ENCODE data around the gene ARL15.

DNA sequence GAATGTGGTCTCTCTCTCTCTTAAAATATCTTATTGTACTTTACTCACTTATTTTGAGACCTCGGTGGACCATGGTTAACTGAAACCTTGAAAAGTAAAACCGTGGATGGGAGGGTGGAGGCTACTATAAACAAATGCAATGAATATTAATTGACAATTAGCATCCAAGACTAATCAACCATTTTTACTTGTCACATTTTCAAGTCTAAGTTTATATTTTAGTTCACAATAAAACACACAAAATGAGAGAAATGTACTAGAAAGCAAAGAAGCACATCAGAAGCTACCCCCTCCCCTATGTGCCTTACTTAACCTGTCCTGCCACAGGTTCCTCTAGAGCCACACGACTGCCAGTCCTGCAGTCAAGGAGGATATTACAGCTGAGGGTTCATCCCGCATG is 4.6 kb downstream of the ARL15 start:
- TF ChIP-seq EZH2 (IDR thresholded peaks at IDR 0.05; ENCODE audit: insufficient read depth, poor library complexity, severe bottlenecking) (no peak), EZH2phosphoT487 (IDR thresholded peaks at IDR 0.05; ENCODE audit: insufficient read depth, low read depth) (no peak)
